AG04449 (cell line): ENCODE results near the gene CMIP.
"Not testable (repeated sequence)": the region's sequence is repeated elsewhere in the genome, so short reads cannot be mapped to it uniquely, and the experiment has no call there.

Experiments
- CTCF ChIA-PET: fragments of 350-600 bp; formaldehyde crosslinking; extraction: SDS; loops from one replicate; lab custom pipeline; 2021; ENCODE audit warnings: antibody characterized with exemption; lab: Yijun Ruan, JAX
- POLR2A ChIA-PET: fragments of 400-600, 350-600 bp; formaldehyde crosslinking; extraction: SDS; loops from one replicate; lab custom pipeline; 2020; ENCODE audit warnings: antibody characterized with exemption, inconsistent platforms; lab: Yijun Ruan, JAX
- DNase-seq: peaks from one replicate; pipeline ENCODE4 v3.0.0-alpha.2; 2010; ENCODE audit warnings: low read depth, low spot score
- H3K4me3 ChIP-seq: 2 replicates; pipeline ENCODE4 v1.5.1; 2011; ENCODE audit warnings: low read depth, mild to moderate bottlenecking, control low read depth, low read length
- TF ChIP-seq, protein P1 (sequence below): IDR thresholded peaks from one replicate; pipeline ENCODE4 v1.5.1; 2011; ENCODE audit warnings: mild to moderate bottlenecking, moderate library complexity, low read length, control low read depth, inconsistent platforms; ENCODE audit not compliant: insufficient read depth; ENCODE audit errors: missing control alignments

CMIP gene

GRCh38 chr16:81574168-81574567 lies 129.6 kb downstream of the CMIP start:
- ChIA-PET POLR2A (no interaction called here), CTCF (interaction anchor here (1.4 kb wide), 2 partner anchors 14 to 42 kb away, joined by 3 read pairs; no protein-coding TSS in a partner anchor)
- TF ChIP-seq, protein P1, sequence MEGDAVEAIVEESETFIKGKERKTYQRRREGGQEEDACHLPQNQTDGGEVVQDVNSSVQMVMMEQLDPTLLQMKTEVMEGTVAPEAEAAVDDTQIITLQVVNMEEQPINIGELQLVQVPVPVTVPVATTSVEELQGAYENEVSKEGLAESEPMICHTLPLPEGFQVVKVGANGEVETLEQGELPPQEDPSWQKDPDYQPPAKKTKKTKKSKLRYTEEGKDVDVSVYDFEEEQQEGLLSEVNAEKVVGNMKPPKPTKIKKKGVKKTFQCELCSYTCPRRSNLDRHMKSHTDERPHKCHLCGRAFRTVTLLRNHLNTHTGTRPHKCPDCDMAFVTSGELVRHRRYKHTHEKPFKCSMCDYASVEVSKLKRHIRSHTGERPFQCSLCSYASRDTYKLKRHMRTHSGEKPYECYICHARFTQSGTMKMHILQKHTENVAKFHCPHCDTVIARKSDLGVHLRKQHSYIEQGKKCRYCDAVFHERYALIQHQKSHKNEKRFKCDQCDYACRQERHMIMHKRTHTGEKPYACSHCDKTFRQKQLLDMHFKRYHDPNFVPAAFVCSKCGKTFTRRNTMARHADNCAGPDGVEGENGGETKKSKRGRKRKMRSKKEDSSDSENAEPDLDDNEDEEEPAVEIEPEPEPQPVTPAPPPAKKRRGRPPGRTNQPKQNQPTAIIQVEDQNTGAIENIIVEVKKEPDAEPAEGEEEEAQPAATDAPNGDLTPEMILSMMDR: no peak
- no peak for DNase-seq
- H3K4me3 ChIP-seq: no peak overlapping the region

DNA sequence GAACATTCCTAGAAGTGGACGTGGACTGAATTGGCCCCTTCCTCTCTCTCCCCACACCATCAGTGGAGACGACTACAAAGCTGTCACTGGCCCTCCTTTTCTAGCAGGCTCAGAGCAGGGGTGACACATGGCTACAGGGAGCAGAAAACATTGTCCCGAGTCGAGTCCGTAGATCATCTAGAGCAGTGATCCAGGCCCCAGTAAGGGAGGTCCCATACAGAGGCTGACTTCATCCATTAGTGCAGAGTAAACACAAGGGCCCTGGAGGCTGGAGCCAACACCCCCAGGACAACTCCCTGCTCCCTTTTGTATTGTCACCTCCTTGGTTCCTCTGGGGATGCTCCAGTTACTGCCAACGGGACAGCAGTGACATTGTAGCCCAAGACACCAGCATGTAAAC lies 130.7 kb downstream of the CMIP start:
- ChIA-PET POLR2A (no interaction called here), CTCF (interaction anchor here (1.4 kb wide), 2 partner anchors 12 to 41 kb away, joined by 3 read pairs; no protein-coding TSS in a partner anchor)
- DNase-seq: no peak
- TF ChIP-seq, protein P1: no peak
- H3K4me3 ChIP-seq: no peak overlapping the region

GRCh38 chr16:81575834-81576233 lies 131.2 kb downstream of the CMIP start:
- ChIA-PET POLR2A (no interaction called here), CTCF (no interaction called here)
- no peak overlapping the region for H3K4me3 ChIP-seq
- TF ChIP-seq, protein P1: no peak
- DNase-seq: no peak

DNA sequence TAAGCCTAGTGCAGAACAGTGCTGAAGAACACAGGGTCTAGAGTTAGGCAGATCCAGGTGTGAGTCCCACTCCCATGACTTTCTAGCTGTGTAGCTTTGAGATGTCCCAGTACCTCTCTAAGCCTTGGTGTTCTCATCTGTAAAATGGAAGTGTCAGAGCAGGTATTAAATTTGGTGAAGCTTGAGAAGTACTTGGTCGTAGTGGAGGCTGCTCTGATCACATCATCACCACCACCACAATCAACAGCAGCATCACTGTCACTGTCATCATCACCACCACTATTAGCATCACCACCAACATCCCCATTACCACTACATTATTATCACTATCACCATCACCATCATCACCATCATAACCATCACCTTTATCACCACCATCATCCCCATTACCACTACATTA lies 132.1 kb downstream of the CMIP start:
- TF ChIP-seq, protein P1: no peak
- ChIA-PET CTCF (no interaction called here), POLR2A (no interaction called here)
- H3K4me3 ChIP-seq: no peak overlapping the region
- DNase-seq: no peak

DNA sequence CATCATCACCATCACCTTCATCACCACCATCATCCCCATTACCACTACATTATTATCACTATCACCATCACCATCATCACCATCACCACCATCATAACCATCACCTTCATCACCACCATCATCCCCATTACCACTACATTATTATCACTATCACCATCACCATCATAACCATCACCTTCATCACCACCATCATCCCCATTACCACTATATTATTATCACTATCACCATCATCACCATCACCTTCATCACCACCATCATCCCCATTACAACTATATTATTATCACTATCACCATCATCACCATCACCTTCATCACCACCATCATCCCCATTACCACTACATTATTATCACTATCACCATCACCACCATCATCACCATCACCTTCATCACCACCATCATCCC lies 132.7 kb downstream of the CMIP start:
- H3K4me3 ChIP-seq, CTCF ChIA-PET, POLR2A ChIA-PET, DNase-seq: not testable (repeated sequence)

- TF ChIP-seq, protein P1: no peak
- CTCF ChIA-PET: no interaction called here
- POLR2A ChIA-PET: no interaction called here
- no peak overlapping the region for H3K4me3 ChIP-seq
- DNase-seq: no peak
Measured at GRCh38 chr16:81578076-81578475, 133.5 kb downstream of the CMIP start.
